Effector memory CD8-positive, alpha-beta T cell (primary cell): Measurements from ENCODE around the gene CYSLTR2.
"Not testable (repeated sequence)": the region's sequence is repeated elsewhere in the genome, so short reads cannot be mapped to it uniquely, and the experiment has no call there.

Experiments
- ATAC-seq: fragments of 150-1000 bp; cut with Tn5 transposase; replicated peaks from 2 replicates; pipeline ENCODE4 v1.10.0; 2021; ENCODE audit warnings: mild to moderate bottlenecking, moderate library complexity
- DNase-seq, 3 experiments: peaks; one replicate each; pipeline ENCODE4 v3.0.0; 2021
- H3K27ac Mint-ChIP-seq, 2 donors: one replicate each; pipeline ENCODE4 v1.8.0; 2022; ENCODE audit warnings: mild to moderate bottlenecking in 2 of 2, mixed read lengths in 2 of 2, moderate library complexity in 2 of 2
- H3K27me3 Mint-ChIP-seq, 2 donors: one replicate each; pipeline ENCODE4 v1.8.0; 2022; ENCODE audit warnings: mixed read lengths in 2 of 2
- H3K36me3 Mint-ChIP-seq: one replicate; pipeline ENCODE4 v1.8.0; 2022; ENCODE audit warnings: mild to moderate bottlenecking, moderate library complexity, mixed read lengths; ENCODE audit not compliant: insufficient read depth
- H3K4me1 Mint-ChIP-seq, 2 donors: one replicate each; pipeline ENCODE4 v1.8.0; 2022; ENCODE audit warnings: low read depth in 2 of 2, mixed read lengths in 2 of 2
- H3K4me3 Mint-ChIP-seq, 2 donors: one replicate each; pipeline ENCODE4 v1.8.0; 2022; ENCODE audit warnings: mild to moderate bottlenecking in 2 of 2, mixed read lengths in 2 of 2, moderate library complexity in 2 of 2
- H3K9me3 Mint-ChIP-seq, 2 donors: one replicate each; pipeline ENCODE4 v1.8.0; 2022; ENCODE audit warnings: mixed read lengths in 2 of 2

Gene CYSLTR2

GRCh38 chr13:48652851-48653471 is 768 bp upstream of the CYSLTR2 start:
- H3K27ac Mint-ChIP-seq, result peak overlapping the region; percentile 79 to 93
- DNase-seq (no peak), ATAC-seq (no peak)
- H3K4me3 Mint-ChIP-seq, result peak overlapping the region; percentile 71 to 76
- peaks cover 5 to 9% of the 10 kb centered on the region in 2 donors for H3K27me3 Mint-ChIP-seq
- H3K9me3 Mint-ChIP-seq, result no peaks in the 10 kb centered on the region
- H3K4me1 Mint-ChIP-seq, result peaks cover 11 to 21% of the 10 kb centered on the region in 2 donors
- H3K36me3 Mint-ChIP-seq, result peaks cover 13% of the 10 kb centered on the region

GRCh38 chr13:48654511-48654910 is 782 bp downstream of the CYSLTR2 start:
- ATAC-seq (no peak), DNase-seq (no peak)
- peak overlapping the region; percentile 71 to 76 for H3K4me3 Mint-ChIP-seq
- peak overlapping the region; percentile 79 to 93 for H3K27ac Mint-ChIP-seq
- H3K36me3 Mint-ChIP-seq, result peaks cover 13% of the 10 kb centered on the region
- no peaks in the 10 kb centered on the region for H3K27me3 Mint-ChIP-seq
- H3K4me1 Mint-ChIP-seq, result peaks cover 9 to 26% of the 10 kb centered on the region in 2 donors
- H3K9me3 Mint-ChIP-seq, result no peaks in the 10 kb centered on the region

GRCh38 chr13:48655291-48655690 is 1.6 kb downstream of the CYSLTR2 start:
- Mint-ChIP-seq H3K27ac (peak overlapping the region in 1 of 2 donors; percentile 93), H3K36me3 (peaks cover 13% of the 10 kb centered on the region), H3K4me3 (peak overlapping the region in 1 of 2 donors; percentile 76)

GRCh38 chr13:48656608-48657007 is 2.9 kb downstream of the CYSLTR2 start:
- Mint-ChIP-seq H3K36me3 (peaks cover 13% of the 10 kb centered on the region), H3K27me3 (no peaks in the 10 kb centered on the region), H3K4me1 (peaks cover 9 to 31% of the 10 kb centered on the region in 2 donors), H3K27ac (no peak overlapping the region), H3K4me3 (no peak overlapping the region), H3K9me3 (no peaks in the 10 kb centered on the region)
- DNase-seq (no peak), ATAC-seq (no peak)

More at GRCh38 chr13:48655291-48655690, 1.6 kb downstream of the CYSLTR2 start:
- DNase-seq, result no peak
- ATAC-seq, result no peak
- Mint-ChIP-seq H3K4me1 (peaks cover 9 to 31% of the 10 kb centered on the region in 2 donors), H3K27me3 (no peaks in the 10 kb centered on the region), H3K9me3 (no peaks in the 10 kb centered on the region)

- no peak for DNase-seq
- Mint-ChIP-seq H3K27me3 (no peaks in the 10 kb centered on the region), H3K4me1 (peaks cover 0 to 21% of the 10 kb centered on the region in 2 donors), H3K27ac (peak overlapping the region; percentile 3 to 48), H3K4me3 (no peak overlapping the region), H3K36me3 (no peaks in the 10 kb centered on the region), H3K9me3 (peaks cover 1 to 3% of the 10 kb centered on the region in 2 donors)
- ATAC-seq, result peak; percentile 27
Observed at GRCh38 chr13:48660361-48661076, 6.8 kb downstream of the CYSLTR2 start.

GRCh38 chr13:48661107-48661506 is 7.4 kb downstream of the CYSLTR2 start:
- H3K27ac Mint-ChIP-seq, result no peak overlapping the region

GRCh38 chr13:48662226-48662625 is 8.5 kb downstream of the CYSLTR2 start:
- H3K27ac Mint-ChIP-seq, result no peak overlapping the region
- no peaks in the 10 kb centered on the region for H3K36me3 Mint-ChIP-seq
- peaks cover 11 to 20% of the 10 kb centered on the region in 2 donors for H3K9me3 Mint-ChIP-seq
- DNase-seq (no peak), ATAC-seq (no peak)
- no peak overlapping the region for H3K4me3 Mint-ChIP-seq
- peaks cover 0 to 21% of the 10 kb centered on the region in 2 donors for H3K4me1 Mint-ChIP-seq
- H3K27me3 Mint-ChIP-seq, result no peaks in the 10 kb centered on the region

More at GRCh38 chr13:48661107-48661506, 7.4 kb downstream of the CYSLTR2 start:
- no peak for DNase-seq
- no peak overlapping the region for H3K4me3 Mint-ChIP-seq
- no peak for ATAC-seq
- H3K9me3 Mint-ChIP-seq, result peaks cover 5 to 8% of the 10 kb centered on the region in 2 donors
- no peaks in the 10 kb centered on the region for H3K27me3 Mint-ChIP-seq
- H3K36me3 Mint-ChIP-seq, result no peaks in the 10 kb centered on the region
- H3K4me1 Mint-ChIP-seq, result peaks cover 0 to 21% of the 10 kb centered on the region in 2 donors

- Mint-ChIP-seq H3K27me3 (no peaks in the 10 kb centered on the region), H3K36me3 (no peaks in the 10 kb centered on the region), H3K4me1 (peaks cover 4 to 13% of the 10 kb centered on the region in 2 donors), H3K4me3 (no peak overlapping the region), H3K27ac (no peak overlapping the region), H3K9me3 (peaks cover 17 to 32% of the 10 kb centered on the region in 2 donors)
- ATAC-seq (no peak), DNase-seq (no peak)
Observed at GRCh38 chr13:48667136-48667535, 13.4 kb downstream of the CYSLTR2 start.

GRCh38 chr13:48671421-48671820 is 17.7 kb downstream of the CYSLTR2 start:
- H3K36me3 Mint-ChIP-seq, result not testable (repeated sequence)

GRCh38 chr13:48675247-48675646 is 21.5 kb downstream of the CYSLTR2 start:
- peaks cover 3% of the 10 kb centered on the region for H3K36me3 Mint-ChIP-seq
- no peak for ATAC-seq
- no peak for DNase-seq
- no peak overlapping the region for H3K27ac Mint-ChIP-seq
- H3K9me3 Mint-ChIP-seq, result peaks cover 8 to 14% of the 10 kb centered on the region in 2 donors
- H3K27me3 Mint-ChIP-seq, result no peaks in the 10 kb centered on the region
- peaks cover 3 to 11% of the 10 kb centered on the region in 2 donors for H3K4me1 Mint-ChIP-seq
- no peak overlapping the region for H3K4me3 Mint-ChIP-seq

More at GRCh38 chr13:48671421-48671820, 17.7 kb downstream of the CYSLTR2 start:
- ATAC-seq, DNase-seq, H3K4me1 Mint-ChIP-seq, H3K4me3 Mint-ChIP-seq, H3K27ac Mint-ChIP-seq, H3K27me3 Mint-ChIP-seq: not testable (repeated sequence)
- H3K9me3 Mint-ChIP-seq, result peaks cover 12 to 24% of the 10 kb centered on the region in 2 donors

- Mint-ChIP-seq H3K36me3 (peaks cover 2% of the 10 kb centered on the region), H3K9me3 (no peaks in the 10 kb centered on the region), H3K27me3 (no peaks in the 10 kb centered on the region), H3K4me3 (no peak overlapping the region), H3K4me1 (peaks cover 3 to 11% of the 10 kb centered on the region in 2 donors), H3K27ac (peak overlapping the region in 1 of 2 donors; percentile 56)
- no peak for ATAC-seq
- DNase-seq, result no peak
Observed at GRCh38 chr13:48678316-48678715, 24.6 kb downstream of the CYSLTR2 start.

GRCh38 chr13:48679941-48680680 is 26.4 kb downstream of the CYSLTR2 start:
- H3K36me3 Mint-ChIP-seq, result no peaks in the 10 kb centered on the region
- H3K4me1 Mint-ChIP-seq, result peaks cover 3 to 11% of the 10 kb centered on the region in 2 donors
- H3K9me3 Mint-ChIP-seq, result no peaks in the 10 kb centered on the region
- no peaks in the 10 kb centered on the region for H3K27me3 Mint-ChIP-seq
- no peak overlapping the region for H3K27ac Mint-ChIP-seq
- DNase-seq, result no peak
- ATAC-seq, result no peak
- H3K4me3 Mint-ChIP-seq, result no peak overlapping the region

GRCh38 chr13:48680756-48681392 is 27.1 kb downstream of the CYSLTR2 start:
- Mint-ChIP-seq H3K27ac (no peak overlapping the region), H3K27me3 (no peaks in the 10 kb centered on the region), H3K36me3 (no peaks in the 10 kb centered on the region), H3K4me1 (peaks cover 3 to 11% of the 10 kb centered on the region in 2 donors), H3K9me3 (no peaks in the 10 kb centered on the region), H3K4me3 (no peak overlapping the region)
- DNase-seq, result no peak
- ATAC-seq, result no peak
